Measurements from ENCODE around the gene UPF1.

Gene UPF1

DNA sequence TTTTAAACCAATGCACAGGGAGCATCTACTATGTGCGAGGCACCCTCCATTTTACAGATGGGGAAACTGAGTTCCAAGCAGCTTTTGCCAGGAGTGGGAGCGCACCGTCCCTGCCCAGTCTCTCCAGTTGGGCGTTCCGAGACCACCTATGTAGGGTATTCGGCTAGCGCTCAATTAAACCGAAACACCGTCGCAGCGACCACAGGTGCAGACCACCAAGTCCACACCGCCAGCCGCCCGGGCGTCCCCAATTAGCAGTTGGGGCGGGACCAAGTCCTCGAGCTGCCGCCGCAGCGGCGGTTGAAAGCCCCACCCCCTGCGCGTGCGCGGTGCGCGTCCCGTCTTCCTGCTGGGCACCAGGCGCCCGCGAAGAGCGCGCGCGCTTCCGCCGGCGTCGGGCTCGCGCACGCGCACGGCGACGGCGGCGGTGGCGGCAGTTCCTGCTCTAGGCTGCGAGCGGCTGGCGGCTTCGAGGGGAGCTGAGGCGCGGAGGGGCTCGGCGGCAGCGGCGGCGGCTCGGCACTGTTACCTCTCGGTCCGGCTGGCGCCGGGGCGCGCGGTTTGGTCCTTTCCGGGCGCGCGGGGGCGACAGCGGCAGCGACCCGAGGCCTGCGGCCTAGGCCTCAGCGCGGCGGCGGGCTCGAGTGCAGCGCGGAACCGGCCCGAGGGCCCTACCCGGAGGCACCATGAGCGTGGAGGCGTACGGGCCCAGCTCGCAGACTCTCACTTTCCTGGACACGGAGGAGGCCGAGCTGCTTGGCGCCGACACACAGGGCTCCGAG lies at the start of gene UPF1:
TSS of gene UPF1 (plus strand) at position 436 of the 782 bp plus-strand sequence. CDS start at position 687, 251 bp downstream.
- no peak for TF ChIP-seq CTCF (IDR thresholded peaks at IDR 0.05)

GRCh38 chr19:18782559-18783225 lies 49.1 kb upstream of the UPF1 start:
- no peak for TF ChIP-seq CTCF (IDR thresholded peaks at IDR 0.05)

DNA sequence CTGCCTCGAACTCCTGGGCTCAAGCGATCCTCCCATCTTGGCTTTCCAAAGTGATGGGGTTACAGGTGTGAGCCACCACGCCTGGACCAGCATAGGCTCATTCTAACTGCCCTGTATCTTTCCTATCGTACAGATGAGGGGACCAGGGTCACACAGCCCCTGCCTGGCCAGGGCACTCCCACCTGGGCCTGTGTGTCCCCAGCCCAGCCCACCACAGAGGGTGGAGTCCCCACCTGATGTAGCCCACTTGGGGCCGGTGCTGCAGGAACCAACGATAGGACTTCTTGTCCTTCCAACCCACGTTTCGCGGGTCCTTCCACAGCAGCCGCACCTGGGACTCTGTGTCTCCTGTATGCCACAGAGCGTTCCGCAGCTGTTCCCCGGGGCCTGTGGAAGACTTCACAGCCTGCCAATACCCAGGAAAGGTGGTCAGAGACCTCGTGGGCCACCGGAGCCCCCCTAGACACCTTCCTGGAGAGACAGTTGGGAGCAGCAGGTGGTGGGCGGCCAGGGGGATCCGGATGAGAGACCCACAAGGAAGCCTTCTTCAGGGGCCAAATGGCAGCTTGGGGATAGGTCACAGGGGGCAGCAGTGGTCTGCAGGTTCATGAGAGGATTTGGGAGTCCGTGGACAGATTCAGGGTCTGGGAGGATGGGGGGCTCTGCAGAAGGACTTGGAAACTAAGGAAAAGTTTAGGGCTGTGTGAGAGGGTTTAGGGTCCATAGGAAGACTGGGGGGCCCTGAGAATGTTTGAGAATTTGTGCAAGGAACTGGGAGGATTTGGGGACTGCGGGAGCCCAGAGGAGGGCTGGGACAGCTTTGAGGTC lies 47.6 kb upstream of the UPF1 start:
- no peak for TF ChIP-seq CTCF (IDR thresholded peaks at IDR 0.05)

DNA sequence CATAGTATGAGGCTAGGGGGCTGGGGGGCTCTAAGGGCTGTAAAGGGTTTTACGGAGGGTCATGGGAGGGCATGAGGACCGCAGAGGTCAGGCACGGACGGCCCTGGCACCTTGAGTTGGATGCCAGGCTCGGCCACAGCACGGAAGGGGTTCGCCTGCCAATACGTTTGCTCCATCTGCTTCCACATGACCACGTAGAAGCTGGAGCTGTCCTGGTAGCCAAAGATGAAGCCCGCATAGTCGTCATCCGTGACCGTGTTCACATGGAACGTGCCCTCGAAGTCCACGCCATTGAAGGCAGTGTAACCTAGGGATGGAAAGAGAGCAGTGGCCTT lies 47.0 kb upstream of the UPF1 start:
- no peak for TF ChIP-seq CTCF (IDR thresholded peaks at IDR 0.05)

DNA sequence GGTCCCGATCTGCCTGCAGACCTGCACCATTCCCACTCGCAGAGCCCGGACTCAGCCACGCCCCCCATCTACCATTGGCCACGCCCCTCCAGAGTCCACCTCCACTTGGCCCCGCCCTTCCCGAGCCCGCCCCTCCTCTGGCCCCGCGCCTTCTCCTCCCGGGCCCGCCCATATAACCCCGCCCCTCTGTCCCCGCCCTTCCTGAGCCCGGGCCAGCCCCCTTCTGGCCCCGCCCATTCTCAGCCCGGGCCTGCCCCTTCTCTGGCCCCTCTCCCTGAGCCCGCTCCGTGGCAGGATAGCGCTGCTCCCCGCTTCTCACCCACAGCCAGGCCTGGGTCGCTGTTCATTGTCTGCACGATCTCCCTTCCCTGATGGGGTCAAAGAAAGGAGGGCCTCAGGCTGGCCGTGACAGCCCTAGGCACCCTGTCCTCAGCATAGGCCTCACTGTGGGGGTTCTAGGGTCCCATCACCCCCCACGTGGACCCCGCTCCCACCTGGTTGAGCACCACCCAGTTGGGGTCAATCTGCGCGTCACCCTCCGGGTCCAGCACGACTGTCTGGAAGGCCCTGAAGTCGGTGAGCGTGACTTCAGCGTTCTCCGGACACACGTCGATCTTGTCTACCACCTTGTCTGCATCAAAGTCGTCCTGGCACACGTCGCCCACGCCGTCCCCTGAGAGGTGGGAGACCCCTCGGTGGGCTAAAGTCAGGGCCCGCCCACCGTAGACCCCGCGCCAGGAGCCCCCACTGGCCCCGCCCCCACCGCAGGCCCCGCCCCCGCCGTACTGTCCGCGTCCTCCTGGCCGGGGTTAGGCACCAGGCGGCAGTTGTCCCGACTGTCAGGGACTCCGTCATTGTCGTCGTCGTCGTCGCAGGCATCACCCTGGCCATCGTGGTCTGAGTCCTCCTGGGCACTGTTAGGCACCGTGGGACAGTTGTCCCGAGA lies 46.3 kb upstream of the UPF1 start:
- no peak for TF ChIP-seq CTCF (IDR thresholded peaks at IDR 0.05)

GRCh38 chr19:18788529-18789421 lies 43.0 kb upstream of the UPF1 start:
- TF ChIP-seq CTCF (IDR thresholded peaks at IDR 0.05) = no peak

Data from LNCAP (cell line).